AG04449 (cell line): ENCODE results near the gene ADNP.
A peak's percentile ranks its signal among the peaks of the same experiment; 100 is the strongest.

ENCODE experiments used
- CTCF ChIA-PET: fragments of 350-600 bp; formaldehyde crosslinking; extraction: SDS; loops from one replicate; lab custom pipeline; 2021; ENCODE audit warnings: antibody characterized with exemption; lab: Yijun Ruan, JAX
- POLR2A ChIA-PET: fragments of 400-600, 350-600 bp; formaldehyde crosslinking; extraction: SDS; loops from one replicate; lab custom pipeline; 2020; ENCODE audit warnings: antibody characterized with exemption, inconsistent platforms; lab: Yijun Ruan, JAX
- DNase-seq: peaks from one replicate; pipeline ENCODE4 v3.0.0-alpha.2; 2010; ENCODE audit warnings: low read depth, low spot score
- H3K4me3 ChIP-seq: 2 replicates; pipeline ENCODE4 v1.5.1; 2011; ENCODE audit warnings: low read depth, mild to moderate bottlenecking, control low read depth, low read length
- CTCF ChIP-seq: IDR thresholded peaks from one replicate; pipeline ENCODE4 v1.5.1; 2011; ENCODE audit warnings: mild to moderate bottlenecking, moderate library complexity, low read length, control low read depth, inconsistent platforms; ENCODE audit not compliant: insufficient read depth; ENCODE audit errors: missing control alignments

The ADNP gene

GRCh38 chr20:50848846-50849673, 82.2 kb downstream of the ADNP start:
- no peak for DNase-seq
- ChIA-PET POLR2A (no interaction called here), CTCF (interaction anchor here (1.8 to 2.1 kb wide), 2 partner anchors 9 to 81 kb away, joined by 4 to 5 read pairs; no protein-coding TSS in a partner anchor)
- TF ChIP-seq CTCF, result no peak
- no peak overlapping the region for H3K4me3 ChIP-seq

- no peak for DNase-seq
- no peak for TF ChIP-seq CTCF
- CTCF ChIA-PET, result interaction anchor here (1.5 to 2.1 kb wide), 3 partner anchors 9 to 82 kb away, joined by 4 to 5 read pairs (median 4); no protein-coding TSS in a partner anchor
- no peak overlapping the region for H3K4me3 ChIP-seq
- POLR2A ChIA-PET, result no interaction called here
Measured at GRCh38 chr20:50848341-50848808, 82.9 kb downstream of the ADNP start.

GRCh38 chr20:50845566-50846215, 85.5 kb downstream of the ADNP start:
- CTCF ChIA-PET, result interaction anchor here (0.8 kb wide), 2 partner anchors 11 to 52 kb away, joined by 3 to 4 read pairs; no protein-coding TSS in a partner anchor
- no peak overlapping the region for H3K4me3 ChIP-seq
- TF ChIP-seq CTCF, result no peak
- POLR2A ChIA-PET, result no interaction called here
- no peak for DNase-seq

GRCh38 chr20:50844430-50845100, 86.7 kb downstream of the ADNP start:
- ChIA-PET CTCF (interaction anchor here (0.8 kb wide), 1 partner anchor 12 kb away, joined by 3 read pairs; no protein-coding TSS in a partner anchor), POLR2A (no interaction called here)
- no peak overlapping the region for H3K4me3 ChIP-seq
- DNase-seq, result peak; percentile 34
- TF ChIP-seq CTCF, result no peak

- POLR2A ChIA-PET, result no interaction called here
- CTCF ChIA-PET, result no interaction called here
- no peak for TF ChIP-seq CTCF
- DNase-seq, result no peak
- no peak overlapping the region for H3K4me3 ChIP-seq
Measured at GRCh38 chr20:50843331-50844276, 87.6 kb downstream of the ADNP start.
